SK-N-MC (cell line): ENCODE results near the gene SREBF1.

Source experiments
- EZH2 ChIP-seq: fragments of 200-600 bp; sonication (generic); IDR thresholded peaks from one replicate; pipeline ENCODE4 v1.6.1; 2017; ENCODE audit warnings: antibody characterized with exemption
- POLR2AphosphoS5 ChIP-seq: IDR thresholded peaks from 2 replicates; pipeline ENCODE4 v1.6.1; 2012; ENCODE audit warnings: mild to moderate bottlenecking, low read depth, low read length, borderline replicate concordance

GRCh38 chr17:17836818-17837379 is at the start of gene SREBF1:
- TF ChIP-seq POLR2AphosphoS5 (no peak), EZH2 (no peak)
